IMR-90 (cell line): ENCODE measurements around the gene STOX2.

Experiments
- MXI1 ChIP-seq: IDR thresholded peaks from 2 replicates; pipeline ENCODE4 v1.6.1; 2012; ENCODE audit warnings: low read depth, mild to moderate bottlenecking, low read length, moderate library complexity, borderline replicate concordance
- RFX5 ChIP-seq: IDR thresholded peaks from 2 replicates; pipeline ENCODE4 v1.8.0; 2012; ENCODE audit warnings: low read depth, mild to moderate bottlenecking, low read length, moderate library complexity
- SMC3 ChIP-seq: fragments of 150-350 bp; IDR thresholded peaks from 2 replicates; pipeline ENCODE4 v1.6.1; 2016; ENCODE audit warnings: low read depth, mild to moderate bottlenecking, antibody characterized with exemption, low read length, moderate library complexity

- TF ChIP-seq RFX5 (no peak), SMC3 (no peak), MXI1 (no peak)
Measured at GRCh38 chr4:183903021-183903760, 1.9 kb upstream of the STOX2 start.
